ENCODE results near the gene RHOT2. TPM values are rescaled to one million over a fixed set of nuclear protein-coding genes. Genes with fewer than 3 reads are reported as not detected.

The RHOT2 gene
- total RNA-seq, 4 donors from 2014 or later = 49.7 to 81.8 (median 57.6) TPM

DNA sequence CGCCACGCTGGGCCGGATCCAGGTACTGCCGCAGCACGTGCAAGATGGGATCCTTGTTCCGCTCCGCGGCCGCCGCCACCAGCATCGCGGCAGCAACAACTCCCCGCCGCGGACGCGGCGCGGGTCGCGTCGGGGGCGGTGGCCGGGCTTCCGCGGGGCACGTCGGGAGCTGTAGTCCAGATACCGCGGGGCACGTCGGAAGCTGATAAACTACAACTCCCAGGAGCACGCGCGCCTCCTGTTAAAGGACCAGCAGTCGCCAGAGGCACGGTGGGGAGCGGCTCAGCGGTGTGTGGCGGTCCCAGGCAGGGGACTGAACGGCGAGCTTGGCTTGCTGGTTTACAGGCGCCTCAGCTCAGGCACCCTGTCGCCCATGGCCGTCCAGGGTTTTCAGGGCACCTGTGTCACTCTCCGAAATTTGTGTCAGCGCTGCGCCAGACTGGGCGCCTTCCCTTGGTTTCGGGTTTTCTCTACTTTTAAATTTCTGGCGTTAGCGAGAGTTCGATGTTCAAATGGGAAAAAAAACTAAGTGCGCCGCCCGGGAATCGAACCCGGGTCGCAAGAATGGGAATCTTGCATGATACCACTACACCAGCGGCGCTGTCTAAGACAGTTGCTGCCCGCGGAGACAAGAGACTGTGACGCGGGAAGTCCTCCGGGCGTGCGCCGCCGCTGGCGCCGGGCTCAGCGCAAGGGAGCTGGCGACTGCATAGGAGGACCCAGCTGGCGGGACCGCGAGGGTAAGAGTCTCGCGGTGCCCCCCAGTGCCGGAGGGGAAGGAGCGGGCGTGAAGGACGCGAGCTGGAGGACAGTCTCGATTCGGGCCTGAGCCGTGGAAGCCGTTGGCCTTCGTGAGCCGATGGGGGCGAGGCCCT is 31.5 kb upstream of the RHOT2 start, which contains the start of gene METTL26:
METTL26 (minus strand) TSS at position 100 of the 875 bp plus-strand sequence; CDS start at position 85, 15 bp downstream.
- TF ChIP-seq POLR2A (IDR thresholded peaks at IDR 0.05) = peak in 1 of 2 donors; percentile 59
- TF ChIP-seq, protein P1, sequence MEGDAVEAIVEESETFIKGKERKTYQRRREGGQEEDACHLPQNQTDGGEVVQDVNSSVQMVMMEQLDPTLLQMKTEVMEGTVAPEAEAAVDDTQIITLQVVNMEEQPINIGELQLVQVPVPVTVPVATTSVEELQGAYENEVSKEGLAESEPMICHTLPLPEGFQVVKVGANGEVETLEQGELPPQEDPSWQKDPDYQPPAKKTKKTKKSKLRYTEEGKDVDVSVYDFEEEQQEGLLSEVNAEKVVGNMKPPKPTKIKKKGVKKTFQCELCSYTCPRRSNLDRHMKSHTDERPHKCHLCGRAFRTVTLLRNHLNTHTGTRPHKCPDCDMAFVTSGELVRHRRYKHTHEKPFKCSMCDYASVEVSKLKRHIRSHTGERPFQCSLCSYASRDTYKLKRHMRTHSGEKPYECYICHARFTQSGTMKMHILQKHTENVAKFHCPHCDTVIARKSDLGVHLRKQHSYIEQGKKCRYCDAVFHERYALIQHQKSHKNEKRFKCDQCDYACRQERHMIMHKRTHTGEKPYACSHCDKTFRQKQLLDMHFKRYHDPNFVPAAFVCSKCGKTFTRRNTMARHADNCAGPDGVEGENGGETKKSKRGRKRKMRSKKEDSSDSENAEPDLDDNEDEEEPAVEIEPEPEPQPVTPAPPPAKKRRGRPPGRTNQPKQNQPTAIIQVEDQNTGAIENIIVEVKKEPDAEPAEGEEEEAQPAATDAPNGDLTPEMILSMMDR (IDR thresholded peaks at IDR 0.05) = no peak
- H3K27me3 ChIP-seq = no peaks in the 10 kb centered on the region
- H3K4me1 ChIP-seq = peaks cover 16 to 27% of the 10 kb centered on the region in 2 donors
- peak within 1 kb of the TSS; percentile 27 to 96 (median 73) for H3K4me3 ChIP-seq (replicated peaks in 1 of 3)
- WGBS, 2 donors = 0% methylated on average over 37 to 41 of the region's 91 CpGs
- intact Hi-C loops (cut with DNase I) = no loop called here
- H3K27ac ChIP-seq = peak within 1 kb of the TSS; percentile 88 to 97 (median 96)
- no peaks in the 10 kb centered on the region for H3K9me3 ChIP-seq
- peaks cover 0 to 8% of the 10 kb centered on the region in 2 donors for H3K36me3 ChIP-seq
- DNase-seq = peak; percentile 95 to 96

DNA sequence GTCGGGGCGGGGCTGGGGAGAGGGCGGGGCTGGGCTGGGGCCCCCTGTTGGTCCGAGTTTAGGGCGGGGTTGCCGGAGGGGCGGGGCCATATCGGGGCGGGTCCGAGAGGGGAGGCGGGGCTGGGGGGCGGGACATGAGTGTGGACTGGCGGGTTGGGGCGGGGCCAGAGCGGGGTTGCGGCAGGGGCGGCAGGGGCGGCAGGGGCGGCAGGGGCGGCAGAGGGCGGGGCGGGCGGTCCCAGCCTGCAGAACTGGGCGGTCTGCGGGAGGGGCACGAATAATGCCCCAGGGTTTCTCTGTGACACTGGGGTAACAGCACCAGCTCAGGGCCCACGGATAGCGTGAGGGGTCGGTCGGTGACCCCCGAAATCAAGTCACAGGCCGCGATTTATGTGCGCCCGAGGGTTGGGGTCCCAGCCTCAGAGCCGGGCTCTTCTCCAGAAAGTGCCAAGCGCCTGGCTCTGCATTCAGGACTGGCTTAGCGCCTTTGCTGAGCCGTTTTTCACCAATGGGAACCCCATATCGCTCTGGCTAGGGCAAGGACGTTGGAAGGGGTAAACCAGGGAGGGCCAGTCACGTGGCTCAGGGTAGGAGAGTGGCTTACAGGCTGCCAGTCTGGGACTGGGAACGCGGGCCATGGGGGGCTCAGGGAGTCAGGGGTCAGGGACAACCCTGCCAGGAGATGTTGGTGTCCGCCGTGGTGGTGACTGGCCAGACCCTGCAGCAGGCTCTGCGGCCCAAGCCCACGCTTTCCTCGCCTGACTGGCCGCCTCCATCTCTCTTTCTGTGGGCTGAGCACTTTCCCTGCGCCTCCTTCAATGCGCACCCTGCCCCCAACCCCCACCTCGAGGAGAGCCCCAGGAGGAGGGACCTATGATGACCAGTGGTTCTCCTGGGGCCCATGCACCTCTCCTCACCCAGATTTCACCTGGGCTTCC is 30.6 kb upstream of the RHOT2 start:
- Histone ChIP-seq H3K27ac (peak overlapping the region; percentile 36 to 97 (median 96)), H3K9me3 (no peaks in the 10 kb centered on the region), H3K4me3 (replicated peaks in 1 of 3) (peak overlapping the region in 2 of 3 donors; percentile 73 to 96), H3K27me3 (no peaks in the 10 kb centered on the region), H3K4me1 (peaks cover 17 to 27% of the 10 kb centered on the region in 2 donors), H3K36me3 (peaks cover 0 to 8% of the 10 kb centered on the region in 2 donors)
- TF ChIP-seq, protein P1 (IDR thresholded peaks at IDR 0.05) = no peak
- no peak for TF ChIP-seq POLR2A (IDR thresholded peaks at IDR 0.05)
- intact Hi-C loops (cut with DNase I) = no loop called here
- WGBS, 2 donors = 25 to 28% methylated on average over 8 to 15 of the region's 53 CpGs
- peak; percentile 85 to 89 for DNase-seq

DNA sequence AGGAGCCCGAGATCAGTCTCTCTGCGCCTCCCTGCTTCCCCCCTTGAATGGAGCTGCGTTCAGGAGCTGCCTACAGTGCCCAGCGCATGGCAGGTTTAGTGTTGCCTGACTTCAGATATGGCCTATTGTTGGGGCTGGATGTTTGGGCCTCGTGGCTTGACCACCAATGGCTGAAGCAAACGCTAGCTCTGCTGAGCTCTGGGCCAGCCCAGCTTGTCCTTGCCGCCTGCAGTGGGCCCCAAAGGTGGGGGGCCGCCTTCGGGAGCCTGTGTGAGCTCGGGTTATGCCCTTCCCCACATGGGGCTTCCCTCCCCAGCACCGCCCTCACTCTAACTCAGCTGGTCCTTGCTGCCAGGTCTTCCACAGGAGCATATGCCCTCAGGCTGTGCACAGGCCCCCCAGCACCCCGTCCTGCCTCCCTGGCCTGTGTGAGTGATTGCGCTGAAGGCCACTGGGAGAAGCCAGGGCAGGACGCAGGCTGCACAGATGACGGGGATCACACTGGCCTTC is 29.8 kb upstream of the RHOT2 start:
- TF ChIP-seq POLR2A (IDR thresholded peaks at IDR 0.05) = no peak
- TF ChIP-seq, protein P1 (IDR thresholded peaks at IDR 0.05) = no peak
- no peaks in the 10 kb centered on the region for H3K27me3 ChIP-seq
- H3K4me1 ChIP-seq = peaks cover 24 to 34% of the 10 kb centered on the region in 2 donors
- no peak overlapping the region for H3K4me3 ChIP-seq (replicated peaks in 1 of 3)
- no peak for DNase-seq
- peaks cover 0 to 7% of the 10 kb centered on the region in 2 donors for H3K36me3 ChIP-seq
- no peaks in the 10 kb centered on the region for H3K9me3 ChIP-seq
- whole genome bisulfite sequencing, 2 donors = 78 to 84% methylated on average over 8 to 12 of the region's 15 CpGs
- intact Hi-C loops (cut with DNase I) = no loop called here
- H3K27ac ChIP-seq = no peak overlapping the region

DNA sequence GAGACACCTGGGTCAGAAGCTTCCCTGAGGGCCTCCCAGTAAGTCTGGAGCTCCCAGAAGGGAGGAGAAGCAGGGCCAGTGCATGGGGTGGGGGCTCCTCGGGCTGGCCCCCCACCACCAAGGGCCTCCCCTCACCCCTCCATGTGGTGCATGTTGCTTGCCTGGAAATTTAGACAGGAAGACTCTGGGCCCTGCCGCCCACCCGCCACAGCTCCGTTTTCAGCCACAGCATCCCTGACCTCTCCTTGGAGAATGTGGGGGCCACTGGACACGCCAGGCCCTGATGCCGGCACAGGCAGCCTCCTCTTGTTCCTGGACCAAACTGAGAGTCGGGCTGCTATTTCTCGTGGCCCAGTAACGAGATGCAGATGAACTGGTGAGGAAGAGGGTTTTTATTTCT is 29.1 kb upstream of the RHOT2 start:
- intact Hi-C loops (cut with DNase I) = no loop called here
- H3K27me3 ChIP-seq = no peaks in the 10 kb centered on the region
- no peaks in the 10 kb centered on the region for H3K9me3 ChIP-seq
- no peaks in the 10 kb centered on the region for H3K36me3 ChIP-seq
- no peak overlapping the region for H3K4me3 ChIP-seq (replicated peaks in 1 of 3)
- H3K4me1 ChIP-seq = peaks cover 28 to 42% of the 10 kb centered on the region in 2 donors
- DNase-seq = no peak
- no peak for TF ChIP-seq POLR2A (IDR thresholded peaks at IDR 0.05)
- no peak overlapping the region for H3K27ac ChIP-seq
- 77 to 79% methylated on average over 7 to 8 of the region's 9 CpGs for WGBS, 2 donors

DNA sequence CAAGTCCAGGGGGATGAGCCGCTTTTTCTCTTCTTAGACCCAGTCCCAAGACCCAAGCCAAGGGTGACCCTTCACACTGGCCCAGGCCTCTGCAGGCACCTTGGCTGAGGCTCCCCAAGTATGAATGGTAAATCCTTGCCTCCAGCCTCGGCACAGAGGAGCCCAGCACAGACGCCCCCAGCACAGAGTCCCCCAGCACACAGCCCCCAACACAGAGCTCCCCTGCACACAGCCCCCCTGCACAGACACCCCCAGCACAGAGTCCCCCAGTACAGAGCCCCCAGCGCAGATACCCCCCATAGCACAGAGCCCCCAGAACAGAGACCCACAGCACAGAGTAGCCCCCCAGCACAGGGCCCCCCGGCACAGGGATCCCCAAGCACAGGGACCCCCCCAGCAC is 27.3 kb upstream of the RHOT2 start:
- Histone ChIP-seq H3K36me3 (no peaks in the 10 kb centered on the region), H3K27me3 (no peaks in the 10 kb centered on the region), H3K9me3 (no peaks in the 10 kb centered on the region), H3K4me3 (replicated peaks in 1 of 3) (no peak overlapping the region), H3K4me1 (peaks cover 30 to 49% of the 10 kb centered on the region in 2 donors), H3K27ac (no peak overlapping the region)
- TF ChIP-seq, protein P1 (IDR thresholded peaks at IDR 0.05) = no peak
- TF ChIP-seq POLR2A (IDR thresholded peaks at IDR 0.05) = no peak
- WGBS, 2 donors = 95% methylated on average over 4 of the region's 5 CpGs; no CpG with 5 or more reads in 1 of the 2 donors
- intact Hi-C loops (cut with DNase I) = no loop called here
- no peak for DNase-seq
